Endothelial cell of umbilical vein (primary cell): ENCODE data around the gene MGME1. TPM values are rescaled to one million over a fixed set of nuclear protein-coding genes. Genes with fewer than 3 reads are reported as not detected.

ENCODE experiments used
- BruUV-seq: library from RNA; stranded (reverse); fragments of 400-500 nt; replicated peaks from 2 replicates; lab custom pipeline; 2021; lab: Mats Ljungman, UMichigan
- CTCF ChIA-PET: fragments of 300-600, 350-600 bp; sonication (Branson Sonifier 250); formaldehyde crosslinking; loops from one replicate; lab custom pipeline; 2021; ENCODE audit warnings: antibody characterized with exemption, inconsistent platforms; lab: Charles Lee
- POLR2A ChIA-PET: fragments of 300-600, 350-600 bp; sonication (Branson Sonifier 250); formaldehyde crosslinking; loops from one replicate; lab custom pipeline; 2021; ENCODE audit warnings: antibody characterized with exemption, inconsistent platforms; lab: Charles Lee
- DNase-seq: peaks from one replicate; pipeline ENCODE4 v3.0.0-alpha.2; 2011; ENCODE audit warnings: low read depth, low spot score
- FAIRE-seq: peaks from 2 replicates; lab custom pipeline; 2011; peaks lifted over from hg19 to GRCh38; lab: Jason Lieb, UNC
- H2AFZ ChIP-seq: 2 replicates; pipeline ENCODE4 v1.6.0; 2012; ENCODE audit warnings: low read depth, low read length, control low read depth, inconsistent platforms
- H3K27ac ChIP-seq: 2 replicates; pipeline ENCODE4 v1.5.1; 2011; ENCODE audit warnings: low read depth, mild to moderate bottlenecking, control low read depth, low read length, moderate library complexity; ENCODE audit not compliant: insufficient read depth
- H3K27me3 ChIP-seq, 2 experiments: 2 replicates each; pipeline versions ENCODE4 v1.6.0 to v1.6.1; 2011; ENCODE audit warnings: low read length in 2 of 2, mixed read lengths in 1 of 2; ENCODE audit not compliant: control insufficient read depth in 2 of 2, insufficient read depth in 2 of 2
- H3K36me3 ChIP-seq, 2 experiments: 2 replicates in 1 of 2; 3 replicates in 1 of 2; pipeline ENCODE4 v1.5.1; 2011; ENCODE audit warnings: low read length in 2 of 2, mild to moderate bottlenecking in 1 of 2, moderate library complexity in 1 of 2; ENCODE audit not compliant: control insufficient read depth in 2 of 2, insufficient read depth in 2 of 2; ENCODE audit errors: extremely low read depth in 1 of 2
- H3K4me1 ChIP-seq: 3 replicates; pipeline ENCODE4 v1.5.1; 2011; ENCODE audit warnings: mild to moderate bottlenecking, low read length; ENCODE audit not compliant: control insufficient read depth, insufficient read depth; ENCODE audit errors: extremely low read depth
- H3K4me2 ChIP-seq: 2 replicates; pipeline ENCODE4 v1.6.1; 2011; ENCODE audit warnings: low read length, control low read depth, mixed read lengths; ENCODE audit not compliant: insufficient read depth
- H3K4me3 ChIP-seq, 3 experiments: fragments of 200-600 bp in 1 of 3; sonication (generic), shearing (Covaris generic) in 1 of 3; replicated peaks in 1 of 3; 2 replicates each; pipeline ENCODE4 v1.5.1; 2011 to 2016; ENCODE audit warnings: control low read depth in 3 of 3, low read length in 3 of 3, mild to moderate bottlenecking in 2 of 3, inconsistent platforms in 1 of 3, low read depth in 1 of 3, moderate library complexity in 1 of 3; ENCODE audit not compliant: insufficient read depth in 1 of 3
- H3K79me2 ChIP-seq: 2 replicates; pipeline ENCODE4 v1.6.0; 2012; ENCODE audit warnings: low read length, inconsistent platforms; ENCODE audit not compliant: control insufficient read depth, insufficient read depth
- H3K9ac ChIP-seq: replicated peaks from 2 replicates; pipeline ENCODE3; 2011; ENCODE audit warnings: low read length, control low read depth; ENCODE audit not compliant: insufficient read depth; ENCODE audit errors: extremely low read depth
- H3K9me1 ChIP-seq: replicated peaks from 3 replicates; pipeline ENCODE4 v1.6.0; 2011; ENCODE audit warnings: mild to moderate bottlenecking, low read length; ENCODE audit not compliant: control insufficient read depth, insufficient read depth; ENCODE audit errors: extremely low read depth
- H3K9me3 ChIP-seq: replicated peaks from 2 replicates; pipeline ENCODE4 v1.5.1; 2012; ENCODE audit warnings: low read length, inconsistent platforms; ENCODE audit not compliant: control insufficient read depth, insufficient read depth
- H4K20me1 ChIP-seq: replicated peaks from 2 replicates; pipeline ENCODE3; 2011; ENCODE audit warnings: mild to moderate bottlenecking, low read length; ENCODE audit not compliant: control insufficient read depth, insufficient read depth; ENCODE audit errors: extremely low read depth
- CTCF ChIP-seq, 2 donors: IDR thresholded peaks; 1 replicate in 1 of 2; 2 replicates in 1 of 2; pipeline ENCODE4 v1.5.1; 2011; ENCODE audit warnings: low read length in 2 of 2, mild to moderate bottlenecking in 2 of 2, moderate library complexity in 2 of 2, control low read depth in 1 of 2, inconsistent platforms in 1 of 2, low read depth in 1 of 2; ENCODE audit not compliant: insufficient read depth in 1 of 2; ENCODE audit errors: extremely low read depth in 1 of 2
- EZH2 ChIP-seq: IDR thresholded peaks from 2 replicates; pipeline ENCODE4 v1.6.1; 2012; ENCODE audit warnings: borderline replicate concordance, low read depth, mild to moderate bottlenecking, moderate library complexity, low read length, inconsistent platforms; ENCODE audit not compliant: severe bottlenecking
- FOS ChIP-seq: IDR thresholded peaks from 2 replicates; pipeline ENCODE4 v1.6.1; 2011; ENCODE audit warnings: mild to moderate bottlenecking, low read length, moderate library complexity, borderline replicate concordance; ENCODE audit not compliant: insufficient read depth
- GATA2 ChIP-seq: IDR thresholded peaks from 2 replicates; pipeline ENCODE4 v1.7.0; 2011; ENCODE audit warnings: low read depth, mild to moderate bottlenecking, moderate library complexity, mixed read lengths, low read length; ENCODE audit not compliant: insufficient read length, insufficient read depth
- JUN ChIP-seq: IDR thresholded peaks from 2 replicates; pipeline ENCODE4 v1.6.1; 2011; ENCODE audit warnings: borderline replicate concordance, low read depth; ENCODE audit not compliant: insufficient read length, insufficient read depth
- MAX ChIP-seq: IDR thresholded peaks from 2 replicates; pipeline ENCODE4 v1.6.1; 2011; ENCODE audit not compliant: insufficient read depth, insufficient read length
- MYC ChIP-seq: IDR thresholded peaks from one replicate; pipeline ENCODE4 v1.6.1; 2011; ENCODE audit warnings: mild to moderate bottlenecking, low read depth, low read length
- POLR2A ChIP-seq: IDR thresholded peaks from 2 replicates; pipeline ENCODE4 v1.6.1; 2012; ENCODE audit warnings: low read depth, mild to moderate bottlenecking, control low read depth, low read length
- POLR2AphosphoS5 ChIP-seq: IDR thresholded peaks from 2 replicates; pipeline ENCODE4 v1.6.1; 2012; ENCODE audit warnings: low read depth, mild to moderate bottlenecking, control low read depth, low read length, moderate library complexity; ENCODE audit not compliant: insufficient read depth
- dilution Hi-C: fragments of 300-500 bp; cut with MboI; formaldehyde crosslinking; loops from one replicate; pipeline ENCODE4 v1.15.0; 2019; ENCODE audit warnings: low sequenced_read_pairs; ENCODE audit not compliant: extremely low pct_ligation_motif_present
- intact Hi-C: fragments of 100-400 bp; cut with micrococcal nuclease; formaldehyde crosslinking; loops from one replicate; pipeline ENCODE4 v1.10.0; 2022
- polyA plus RNA-seq, 4 experiments: library from polyadenylated mRNA; depleted of rRNA in 3 of 4; stranded (reverse) in 3 of 4; unstranded in 1 of 4; fragments of >200 nt; gene quantifications; 2 replicates each; pipeline versions ENCODE4 v1.2.1 to v1.2.3, GENCODE V29; 2011 to 2012; ENCODE audit warnings: missing spikeins in 1 of 4
- total RNA-seq: library from RNA; stranded (reverse); gene quantifications from 2 replicates; pipeline ENCODE4 v1.2.3, GENCODE V29; 2021

Gene MGME1
- total and polyA plus RNA-seq, 2 donors (not counting 3 experiments of a cell fraction or from before 2014, with no cell fraction given) = 8.9 to 26.2 TPM

- Histone ChIP-seq H2AFZ (no peak overlapping the region), H3K9ac (no peak overlapping the region), H3K4me2 (no peak overlapping the region), H4K20me1 (no peaks in the 10 kb centered on the region), H3K4me1 (no peaks in the 10 kb centered on the region), H3K36me3 (peaks cover 55 to 79% of the 10 kb centered on the region in 2 experiments), H3K27ac (no peak overlapping the region), H3K9me1 (no peaks in the 10 kb centered on the region), H3K27me3 (no peaks in the 10 kb centered on the region), H3K4me3 (no peak overlapping the region), H3K79me2 (peaks cover 66% of the 10 kb centered on the region), H3K9me3 (no peaks in the 10 kb centered on the region)
- ChIA-PET POLR2A (no interaction called here), CTCF (interaction anchor here (0.8 to 2.1 kb wide), 2 partner anchors 8 to 13 kb away, joined by 3 to 8 read pairs; no protein-coding TSS in a partner anchor)
- DNase-seq (no peak), FAIRE-seq (no peak)
- no peak for TF ChIP-seq GATA2
- TF ChIP-seq CTCF (IDR thresholded peaks at IDR 0.05; ENCODE audit: extremely low read depth in 1 of 2, insufficient read depth in 1 of 2, low read depth in 1 of 2, low read length in 2 of 2) = no peak
- TF ChIP-seq POLR2AphosphoS5 = no peak
- TF ChIP-seq POLR2A = no peak
- TF ChIP-seq FOS = no peak
- no peak for TF ChIP-seq EZH2
- no peak for TF ChIP-seq MYC
- TF ChIP-seq MAX = no peak
- no peak for TF ChIP-seq JUN
- intact Hi-C loops = no loop called here
- no TSS peak for BruUV-seq
- dilution Hi-C loops = no loop called here
Measured at GRCh38 chr20:17949899-17950298, 18.9 kb upstream of the MGME1 start.
